Effector CD8-positive, alpha-beta T cell (primary cell): ENCODE data around the gene MYLK.

Experiments used
- DNase-seq: peaks from one replicate; lab custom pipeline; 2025; lab: John Stamatoyannopoulos, UW

MYLK gene

DNA sequence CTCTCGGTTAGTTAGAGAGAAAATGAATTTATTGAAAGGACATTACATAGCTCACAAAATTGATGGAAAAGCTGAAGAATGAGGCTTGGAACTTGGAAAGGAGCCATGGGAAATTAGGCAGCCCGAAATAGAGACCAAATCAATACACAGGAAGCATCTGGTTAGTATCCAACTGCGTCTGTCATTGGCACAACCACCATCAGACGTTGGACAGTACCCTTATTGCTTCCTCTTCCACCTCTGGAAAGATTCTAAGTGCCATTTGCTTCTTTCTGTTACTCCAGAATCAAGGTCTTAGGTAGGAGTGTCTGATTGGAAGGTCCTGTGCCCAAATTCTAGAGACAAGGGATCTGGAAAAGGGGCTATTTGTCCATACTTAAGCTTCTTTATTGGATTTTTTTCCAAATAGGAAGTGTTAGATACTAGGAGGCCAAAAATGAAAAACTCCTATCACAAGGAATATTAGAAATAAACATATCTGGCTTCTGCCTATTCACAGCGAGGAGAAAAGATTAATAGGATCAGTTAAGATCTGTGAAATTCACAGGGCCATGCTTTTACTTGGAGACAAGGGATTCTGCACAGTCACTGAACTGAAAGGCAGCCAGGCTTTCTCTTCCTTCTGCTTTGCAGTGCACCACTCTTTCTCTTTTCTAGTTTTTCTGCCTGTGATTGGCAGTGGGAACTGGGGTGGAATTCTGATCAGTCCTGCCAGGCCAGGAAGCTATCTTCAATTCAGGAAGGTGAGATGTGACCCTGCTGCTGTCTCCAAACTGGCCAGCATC is 288.5 kb downstream of the MYLK start:
- no peak for DNase-seq

DNA sequence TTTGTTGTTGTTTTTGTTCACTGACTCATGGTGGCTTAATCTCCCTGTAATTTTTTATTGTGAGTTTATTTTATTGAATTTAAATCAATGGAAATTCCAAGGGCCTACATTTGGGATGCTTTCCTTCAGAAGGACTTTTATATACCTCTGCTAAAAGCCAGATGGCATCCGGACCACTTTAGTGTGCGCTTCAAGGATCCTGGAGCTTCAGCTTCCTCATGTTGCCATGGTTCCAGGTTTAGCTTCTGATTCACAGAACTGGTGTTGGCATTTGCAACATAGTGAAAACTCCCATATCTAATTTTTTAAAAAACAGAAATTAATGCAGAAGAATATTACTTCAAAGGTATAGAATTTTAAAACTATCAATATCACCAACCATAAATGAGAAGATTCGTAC is 290.8 kb downstream of the MYLK start:
- no peak for DNase-seq

DNA sequence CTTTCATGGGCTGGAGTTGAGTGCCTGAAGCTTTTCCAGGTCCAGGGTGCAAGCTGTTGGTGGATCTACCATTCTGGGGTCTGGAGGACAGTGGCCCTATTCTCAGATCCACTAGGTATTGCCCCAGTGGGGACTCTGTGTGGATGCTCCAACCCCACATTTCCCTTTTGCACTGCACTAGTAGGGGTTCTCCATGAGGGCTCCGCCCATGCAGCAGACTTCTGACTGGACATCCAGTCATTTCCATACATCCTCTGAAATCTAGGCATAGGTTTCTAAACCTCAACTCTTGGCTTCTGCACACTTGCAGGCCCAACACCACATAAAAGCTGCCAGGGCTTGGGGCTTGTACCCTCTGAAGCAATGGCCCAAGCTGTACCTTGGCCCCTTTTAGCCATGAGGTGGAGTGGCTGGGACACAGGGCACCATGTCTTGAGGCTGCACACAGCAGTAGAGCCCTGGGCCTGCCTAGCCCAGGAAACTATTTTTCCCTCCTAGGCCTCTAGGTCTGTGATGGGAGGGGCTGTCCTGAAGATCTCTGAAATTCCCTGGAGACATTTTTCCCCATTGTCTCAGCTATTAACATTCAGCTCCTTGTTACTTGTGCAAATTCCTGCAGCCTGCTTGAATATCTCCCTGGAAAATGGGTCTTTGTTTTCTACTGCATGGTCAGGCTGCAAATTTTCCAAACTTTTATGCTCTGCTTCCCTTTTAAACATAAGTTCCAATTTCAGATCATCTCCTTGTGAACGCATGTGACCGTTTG is 293.3 kb downstream of the MYLK start:
- no peak for DNase-seq

DNA sequence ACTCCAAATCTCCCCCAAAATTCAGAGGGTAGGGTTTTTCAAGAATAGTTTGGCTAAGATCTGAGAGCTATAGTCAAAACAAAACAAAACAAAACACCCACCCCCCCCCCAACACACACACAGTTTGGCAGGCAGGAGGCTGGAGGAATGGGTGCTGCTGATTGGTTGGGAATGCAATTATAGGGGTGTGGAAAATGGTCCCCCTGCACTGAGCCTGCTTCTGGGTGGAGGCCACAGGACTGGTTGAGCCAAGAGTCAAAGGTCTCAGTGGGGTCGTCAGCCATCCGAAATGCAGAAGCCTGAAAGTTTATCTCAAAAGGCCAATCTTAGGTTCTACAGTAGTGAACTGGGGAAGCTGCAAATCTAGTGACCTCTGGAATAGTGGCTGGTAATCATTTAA is 296.7 kb downstream of the MYLK start:
- no peak for DNase-seq

DNA sequence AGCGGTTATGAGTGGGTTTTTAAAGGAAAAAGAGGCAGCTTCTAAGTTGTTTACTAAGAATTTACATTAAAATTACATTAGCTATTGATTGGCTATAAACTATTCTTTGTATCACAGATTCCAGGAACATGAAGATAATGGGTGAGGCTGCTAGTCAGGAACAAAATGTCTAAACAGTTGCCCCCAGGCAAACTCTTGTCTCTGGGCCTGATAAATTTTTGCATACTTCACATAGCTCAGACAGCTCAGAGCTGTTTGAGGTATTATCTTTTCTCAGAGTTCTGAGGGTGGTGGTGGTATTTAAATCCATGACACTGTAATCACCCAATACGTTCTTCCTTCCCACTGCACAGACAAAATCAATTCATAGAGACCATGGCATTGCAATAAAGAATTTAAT is 297.2 kb downstream of the MYLK start:
- no peak for DNase-seq

DNA sequence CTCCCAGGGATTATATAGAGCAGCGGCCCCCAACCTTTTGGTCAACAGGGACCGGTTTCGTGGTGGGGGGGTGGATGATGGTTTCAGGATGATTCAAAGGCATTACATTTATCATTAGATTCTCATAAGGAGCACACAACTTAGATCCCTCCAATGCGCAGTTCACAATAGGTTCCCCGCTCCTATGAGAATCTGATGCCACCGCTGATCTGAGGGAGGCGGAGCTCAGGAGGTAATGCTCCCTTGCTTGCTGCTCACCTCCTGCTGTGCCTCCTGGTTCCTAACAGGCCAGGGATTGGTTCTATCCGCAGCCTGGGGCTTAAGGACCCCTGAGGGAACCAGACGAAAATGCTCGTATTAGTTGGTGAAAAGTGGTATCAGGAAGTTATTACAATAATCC is 298.0 kb downstream of the MYLK start:
- DNase-seq = no peak

DNA sequence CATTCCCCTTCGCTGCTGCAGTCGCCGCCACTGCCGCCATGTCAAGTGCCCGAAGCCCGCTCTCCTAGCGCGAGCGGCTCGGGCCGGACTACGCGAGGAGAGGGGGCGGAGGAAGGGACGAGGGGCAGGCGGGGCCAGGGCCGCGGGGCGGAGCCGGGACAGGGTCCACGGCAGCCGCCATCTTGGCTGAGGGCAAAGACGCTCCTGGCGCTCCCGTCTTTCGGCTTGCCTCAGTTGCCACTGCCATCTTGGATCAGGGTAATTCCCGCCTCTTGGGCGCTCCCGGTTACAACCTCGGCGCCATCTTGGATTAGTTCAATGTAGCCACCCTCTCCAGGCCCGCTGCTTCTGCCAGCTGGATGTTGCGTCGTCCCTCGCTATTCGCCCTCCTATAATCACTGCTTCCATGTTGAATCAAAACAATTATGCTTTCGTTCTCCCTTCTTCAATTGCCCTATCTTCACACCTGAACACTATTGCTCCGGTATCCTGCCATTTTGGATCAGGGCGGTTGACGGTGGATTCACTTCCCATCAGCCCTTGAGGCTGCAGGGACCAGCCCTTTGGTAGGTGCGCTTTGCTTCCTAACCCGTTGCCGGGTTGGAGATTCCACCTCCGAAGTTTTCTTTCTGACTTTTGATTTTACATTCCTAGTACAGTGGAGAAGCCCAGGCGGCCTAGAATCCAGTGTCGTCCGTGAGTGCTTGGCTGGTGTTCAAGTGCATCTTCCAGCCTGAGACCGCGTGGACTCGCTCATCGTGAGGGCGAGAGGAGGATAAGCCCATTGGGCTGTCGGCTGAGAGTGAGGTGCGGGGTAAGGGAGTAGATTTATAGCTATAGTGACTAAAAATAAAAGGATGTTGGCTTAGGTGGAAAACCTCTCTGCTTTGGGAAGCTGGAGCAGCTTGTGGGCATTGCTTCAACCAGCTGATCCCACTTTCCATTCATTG is 298.9 kb downstream of the MYLK start, which contains the start of gene HACD2:
Gene HACD2 (minus strand): TSS at position 66 of the 950 bp plus-strand sequence. CDS start 26 bp downstream, at position 40.
- DNase-seq = peak; percentile 87

DNA sequence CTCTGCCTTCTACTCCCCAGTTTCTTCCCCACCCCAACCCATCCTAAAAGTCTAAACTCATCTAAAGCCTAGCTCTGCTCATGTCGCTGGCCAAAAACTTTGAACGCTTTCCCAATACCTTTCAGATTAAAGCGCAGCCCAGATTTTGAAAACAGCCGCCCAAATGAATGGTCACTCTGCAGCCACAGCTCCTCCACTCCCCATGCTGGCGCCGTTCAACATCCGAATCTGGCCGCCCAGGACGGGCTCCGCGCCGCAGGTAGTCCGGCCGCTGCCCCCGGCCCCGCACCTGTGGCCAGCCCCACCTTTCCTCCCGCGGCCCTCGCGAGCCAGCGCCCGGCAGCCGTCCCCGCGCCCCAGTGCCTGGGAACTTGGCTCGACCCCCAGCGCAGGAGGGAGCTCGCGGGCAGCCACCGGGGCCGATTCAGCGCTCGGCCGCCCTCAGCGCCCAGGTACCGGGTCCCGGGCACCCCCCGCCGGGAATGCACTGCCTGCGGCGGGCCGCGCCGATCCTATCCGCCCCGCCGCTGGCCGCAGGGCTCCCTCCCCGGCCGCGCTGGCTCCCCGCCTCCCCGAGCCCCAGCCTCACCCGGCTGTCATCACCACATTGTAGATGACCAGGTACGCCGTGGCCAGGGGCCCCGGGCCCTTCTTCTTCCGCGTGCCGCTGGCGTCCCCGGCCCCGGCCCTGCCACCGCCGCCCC is 299.7 kb downstream of the MYLK start:
- DNase-seq = peak; percentile 36

DNA sequence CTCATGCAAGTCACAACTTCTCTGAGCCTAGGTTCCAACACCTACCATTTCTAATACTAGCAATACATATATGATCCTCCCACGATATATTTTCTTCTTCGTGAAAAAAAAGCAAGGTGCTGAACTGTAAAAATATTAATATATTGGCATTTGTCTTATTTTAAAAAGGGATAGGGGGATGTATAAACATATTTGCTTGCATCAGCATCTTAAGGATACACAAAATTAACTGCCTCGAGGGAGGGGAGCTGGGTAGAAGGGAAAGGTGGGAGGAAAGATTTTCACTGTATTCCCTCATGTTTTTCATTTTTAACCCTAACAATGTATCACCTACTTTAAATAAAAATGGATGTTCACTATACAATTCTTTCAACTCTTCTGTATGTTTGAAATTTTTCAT is 300.6 kb downstream of the MYLK start:
- no peak for DNase-seq

DNA sequence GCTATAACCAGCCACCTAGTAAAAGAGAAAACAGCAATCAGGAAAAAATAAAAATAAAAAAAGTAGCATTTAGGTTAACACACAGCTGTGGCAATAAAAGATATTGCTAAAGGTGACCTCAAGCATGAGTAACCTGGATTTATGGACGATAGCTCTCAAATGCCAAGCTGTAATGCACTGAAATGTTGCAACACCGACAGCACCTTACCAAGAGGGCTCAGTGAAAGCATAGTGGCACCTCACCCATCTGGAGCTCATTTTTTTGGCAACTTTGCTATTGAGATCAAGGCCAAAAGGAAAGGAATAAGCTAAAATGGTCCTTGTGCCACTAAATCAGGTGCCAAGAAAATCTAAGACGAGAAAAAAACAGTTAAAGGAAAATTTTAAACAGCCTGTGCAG is 301.8 kb downstream of the MYLK start:
- no peak for DNase-seq

DNA sequence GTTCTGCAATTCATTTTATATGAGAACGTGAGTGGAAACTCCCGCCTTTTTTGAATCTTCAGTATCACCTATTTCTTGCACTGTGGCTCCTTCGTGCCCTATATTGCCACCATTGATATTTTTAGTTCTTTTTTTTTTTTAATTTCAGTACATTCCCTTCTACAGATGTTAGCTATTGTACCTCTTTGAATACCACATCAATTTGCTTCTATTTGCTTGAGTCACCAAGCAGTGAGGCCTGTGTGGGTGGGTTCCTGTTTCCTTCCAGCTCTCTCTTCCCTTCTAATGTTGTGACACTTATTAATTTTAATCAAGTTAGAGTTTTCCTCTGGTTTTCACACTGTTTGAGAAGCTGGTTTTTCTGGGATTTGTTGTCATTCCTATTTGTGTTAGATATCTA is 308.0 kb downstream of the MYLK start:
- DNase-seq = no peak

DNA sequence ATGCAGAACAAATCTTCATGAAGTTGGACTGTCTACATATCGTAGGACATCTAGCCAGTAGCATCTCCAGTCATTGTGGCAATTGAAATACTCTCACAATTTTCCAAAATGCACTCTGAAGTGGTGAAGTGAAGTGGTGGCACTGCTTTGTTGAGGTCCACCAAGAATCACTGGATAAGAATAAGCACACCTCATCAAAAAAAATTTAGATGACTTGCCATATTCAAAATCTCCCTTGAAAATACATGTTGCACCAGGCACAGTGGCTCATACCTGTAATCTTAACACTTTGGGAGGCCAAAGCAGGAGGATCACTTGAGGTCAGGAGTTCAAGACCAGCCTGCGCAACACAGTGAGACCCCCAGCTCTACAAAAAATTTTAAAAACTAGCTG is 312.2 kb downstream of the MYLK start:
- DNase-seq = no peak

DNA sequence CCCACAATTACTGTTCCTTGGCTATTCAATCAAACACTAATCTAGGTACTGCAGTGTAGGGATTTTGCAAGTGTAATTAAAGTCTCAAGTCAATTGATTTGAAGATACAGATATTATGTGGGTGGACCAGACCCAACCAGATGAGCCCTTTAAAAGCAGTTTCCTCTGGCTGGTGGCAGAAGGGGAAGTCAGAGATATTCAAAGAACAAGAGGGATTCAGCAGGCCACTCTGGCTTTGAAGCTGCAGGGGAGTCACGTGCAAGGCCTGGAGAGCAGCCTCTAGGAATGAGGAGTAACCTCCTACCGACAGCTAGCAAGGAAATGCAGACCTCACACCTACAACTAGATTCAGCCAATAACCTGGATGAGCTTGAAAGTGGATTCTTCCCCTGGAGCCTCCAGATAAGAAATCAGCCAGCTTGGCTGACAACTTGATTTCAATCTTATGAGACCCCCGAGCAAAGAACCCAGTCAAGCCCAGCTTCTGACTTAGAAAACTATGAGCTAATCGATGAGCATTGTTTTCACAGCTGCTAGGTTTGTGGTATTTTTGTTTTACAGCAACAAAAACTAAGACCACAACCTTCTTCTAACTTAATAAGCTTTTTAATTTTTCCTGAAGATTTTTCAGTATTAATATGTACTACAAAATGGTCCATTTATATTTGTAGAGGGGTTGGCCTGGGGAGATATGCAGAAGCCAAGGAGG is 312.7 kb downstream of the MYLK start:
- DNase-seq = no peak

DNA sequence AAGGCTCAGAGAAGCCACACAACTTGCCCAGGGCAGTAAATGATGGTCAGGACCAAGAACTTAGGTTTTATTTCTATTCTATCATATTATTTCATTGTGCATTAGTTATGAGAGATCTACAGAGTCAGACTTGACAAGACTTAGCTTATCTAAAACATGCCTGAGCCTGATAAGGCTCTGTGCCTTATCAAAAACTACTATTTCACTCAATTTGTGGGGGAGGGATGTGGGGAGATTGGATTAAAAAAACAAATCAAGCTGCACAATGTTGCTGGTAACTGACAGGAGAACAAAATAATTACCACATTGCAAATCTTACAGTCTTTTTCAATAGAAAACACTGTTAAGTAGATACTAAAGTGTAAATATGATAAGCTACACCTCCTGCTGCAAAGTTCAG is 315.3 kb downstream of the MYLK start:
- no peak for DNase-seq

DNA sequence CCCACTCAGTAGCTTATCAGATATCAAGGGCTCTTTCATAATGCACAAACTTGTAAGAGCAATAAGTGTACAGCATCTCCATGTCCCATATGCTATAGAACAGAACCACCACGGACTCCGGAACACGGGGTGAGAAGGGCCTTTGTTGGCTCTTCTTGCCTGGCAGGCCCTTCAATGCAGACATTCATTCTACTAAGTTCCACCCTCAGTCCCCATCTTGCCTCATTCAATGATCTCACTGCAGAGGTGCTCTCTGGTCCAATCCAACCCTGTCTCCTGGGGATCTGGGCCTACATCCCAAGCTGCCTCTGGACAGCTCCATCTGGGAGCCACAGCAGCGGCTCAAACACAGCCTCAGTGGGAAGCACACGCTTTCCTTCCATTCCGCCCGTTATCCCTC is 316.1 kb downstream of the MYLK start:
- no peak for DNase-seq

DNA sequence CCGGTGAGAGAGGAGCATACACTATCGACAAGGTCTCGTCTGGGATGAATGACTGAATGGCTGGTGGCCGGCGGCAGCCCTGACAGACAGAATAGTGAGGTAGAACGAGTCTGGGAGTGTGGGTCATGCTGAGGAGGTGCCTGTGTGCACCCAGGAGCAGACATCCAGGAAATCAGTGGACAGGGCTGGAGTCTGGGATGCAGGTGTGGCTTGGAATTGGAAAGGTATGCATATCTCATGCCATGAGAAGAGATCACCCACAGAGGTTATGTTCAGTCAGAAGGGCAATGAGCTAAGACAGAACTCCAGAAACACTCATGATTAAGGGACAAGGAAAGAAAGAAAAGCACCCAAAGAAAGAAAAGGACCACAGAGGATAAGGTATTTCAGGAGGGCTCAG is 320.1 kb downstream of the MYLK start:
- no peak for DNase-seq

DNA sequence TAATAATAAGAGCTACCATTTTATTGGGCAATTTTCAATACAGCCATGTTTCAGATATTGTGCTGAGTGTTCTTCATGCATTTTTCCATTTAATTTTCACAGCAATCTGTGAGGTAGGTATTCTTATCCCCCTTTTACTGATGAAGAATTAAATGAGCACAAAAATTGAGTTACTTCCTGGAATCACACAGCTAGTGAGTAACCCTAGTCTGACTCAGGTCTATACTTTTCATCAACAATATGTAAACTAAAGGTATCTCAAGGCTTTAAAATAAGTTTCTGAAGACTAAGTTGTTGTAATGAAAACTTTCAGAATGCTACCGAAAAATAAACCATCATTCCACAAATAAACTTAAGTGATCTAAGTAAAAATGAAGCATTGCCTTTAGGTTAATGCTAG is 321.6 kb downstream of the MYLK start:
- no peak for DNase-seq

DNA sequence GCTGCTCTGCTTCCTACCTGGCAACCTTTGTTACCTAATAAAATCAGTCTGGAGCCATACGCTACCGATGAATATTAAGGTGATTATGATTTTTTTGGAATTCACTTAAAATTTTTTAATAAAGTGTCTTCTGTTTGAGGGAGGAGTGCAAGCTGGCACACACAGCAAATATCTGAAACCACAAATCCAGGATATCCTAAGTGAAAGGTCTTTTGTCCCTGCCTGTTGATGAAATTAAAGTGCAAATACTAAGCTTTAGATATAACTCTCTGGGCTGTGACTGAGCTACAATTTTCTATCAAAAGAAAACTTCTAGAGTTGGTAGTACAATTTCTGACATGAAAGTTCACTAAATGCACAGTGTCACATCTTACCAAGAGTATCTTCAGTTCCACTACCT is 322.9 kb downstream of the MYLK start:
- no peak for DNase-seq
